Ammon's horn (tissue), 1 donor: ENCODE results near the gene SLC44A3.
"Not testable (repeated sequence)": the region's sequence is repeated elsewhere in the genome, so short reads cannot be mapped to it uniquely, and the experiment has no call there.

Source experiments
- DNase-seq: peaks from one replicate; pipeline ENCODE4 v3.0.0-alpha.2; 2016; ENCODE audit warnings: low spot score

The SLC44A3 gene

DNA sequence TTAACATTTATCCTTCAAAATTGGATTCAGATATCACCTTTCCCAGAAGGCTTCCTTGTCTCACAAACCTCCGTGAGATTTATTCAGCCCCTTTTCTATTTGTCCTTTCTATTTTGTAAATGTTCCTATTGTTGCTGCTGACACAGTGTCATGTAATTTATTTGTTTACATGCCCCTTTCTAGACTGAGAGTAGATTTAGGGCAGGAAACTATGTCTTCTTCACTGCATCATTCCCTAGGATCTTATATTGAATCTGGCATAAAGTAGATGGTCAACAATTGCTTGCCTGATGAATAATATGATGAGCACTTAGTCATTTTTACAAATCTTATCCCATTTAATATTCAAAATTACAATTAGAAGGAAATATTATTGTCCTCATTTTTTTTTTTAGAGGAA lies 114.9 kb downstream of the SLC44A3 start:
- no peak for DNase-seq

DNA sequence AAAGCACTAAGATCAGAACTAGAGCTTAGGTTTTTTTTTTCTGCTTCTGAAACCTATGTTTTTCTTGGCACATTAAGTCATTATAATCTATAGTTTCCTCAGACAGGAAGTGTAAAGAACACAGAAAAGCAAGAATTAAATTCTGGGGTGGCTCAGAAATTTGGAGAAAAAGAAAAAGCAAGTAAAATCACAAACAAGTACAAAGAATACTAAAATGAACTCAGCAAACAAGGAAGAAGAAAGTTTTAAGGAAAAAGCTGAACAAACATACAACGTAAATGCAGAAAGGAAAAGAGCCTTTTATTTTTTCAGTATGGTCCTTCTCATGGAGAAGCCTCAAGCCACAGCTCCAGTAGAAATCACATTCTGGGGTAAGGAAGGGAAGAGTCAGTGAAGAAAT lies 115.3 kb downstream of the SLC44A3 start:
- no peak for DNase-seq

- no peak for DNase-seq
Observed at GRCh38 chr1:94936861-94937620, 116.9 kb downstream of the SLC44A3 start.

- DNase-seq = no peak
Observed at GRCh38 chr1:94937820-94938219, 117.7 kb downstream of the SLC44A3 start.

- no peak for DNase-seq
Observed at GRCh38 chr1:94940738-94941137, 120.6 kb downstream of the SLC44A3 start.

DNA sequence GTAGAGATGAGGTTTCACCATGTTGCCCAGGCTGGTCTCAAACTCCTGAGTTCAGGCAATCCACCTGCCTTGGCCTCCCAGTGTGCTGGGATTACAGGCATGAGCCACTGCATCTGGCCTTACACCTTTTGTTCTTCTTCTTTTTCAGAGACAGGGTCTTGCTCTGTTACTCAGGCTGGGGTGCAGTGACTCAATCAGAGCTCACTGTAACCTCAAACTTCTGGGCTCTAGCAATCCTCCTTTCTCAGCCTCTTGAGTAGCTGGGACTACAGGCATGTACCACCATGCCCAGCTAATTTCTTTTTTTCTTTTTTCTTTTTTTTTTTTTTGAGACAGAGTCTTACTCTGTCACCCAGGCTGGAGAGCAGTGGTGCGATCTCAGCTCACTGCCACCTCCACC lies 121.3 kb downstream of the SLC44A3 start:
- not testable (repeated sequence) for DNase-seq

DNA sequence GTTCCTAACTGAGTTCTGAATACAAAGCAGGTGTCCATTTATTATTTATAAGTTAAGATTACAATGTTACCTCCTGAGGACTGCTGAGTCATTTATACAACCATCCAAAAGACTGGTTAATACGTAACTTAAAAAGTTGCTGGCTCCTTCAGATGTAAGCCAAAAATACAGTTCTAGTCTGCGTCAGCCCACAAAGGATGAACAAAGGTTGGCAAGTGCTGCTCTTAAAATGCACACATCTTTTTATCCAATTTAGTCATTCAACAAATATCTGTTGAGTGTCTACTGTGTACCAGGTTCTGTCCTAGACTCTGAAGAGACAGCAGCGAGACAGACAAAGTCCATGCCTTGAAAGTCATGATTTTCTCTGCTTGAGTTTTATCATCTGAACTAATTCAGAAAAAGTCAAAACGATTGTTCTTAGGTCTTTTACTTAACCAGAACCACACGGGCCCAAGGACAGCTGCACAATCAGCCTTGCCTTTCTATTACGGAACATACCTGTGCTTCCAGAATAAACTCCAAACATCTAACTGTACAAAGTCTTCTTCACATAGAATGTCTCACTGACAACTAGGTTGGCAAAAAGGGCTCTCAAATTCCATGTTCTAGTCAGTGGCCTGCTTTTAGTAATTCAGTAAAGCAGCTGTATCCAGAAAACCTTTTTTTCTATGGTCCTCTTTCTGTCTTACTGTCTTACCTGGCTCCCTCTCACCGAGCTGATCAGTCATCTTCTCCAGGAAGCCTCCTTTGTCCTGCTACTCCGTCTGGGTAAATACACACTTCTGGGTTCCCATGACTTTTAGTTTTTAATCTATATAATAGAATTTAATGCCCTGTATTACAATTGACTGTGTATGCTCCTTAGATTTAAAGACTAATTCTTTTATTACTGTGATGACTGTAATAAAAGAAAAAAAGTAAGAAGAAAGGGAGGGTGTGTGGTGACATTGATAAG lies 122.3 kb downstream of the SLC44A3 start:
- no peak for DNase-seq
